Keratinocyte (primary cell): ENCODE measurements around the gene DPH2. TPM values are rescaled to one million over a fixed set of nuclear protein-coding genes. Genes with fewer than 3 reads are reported as not detected.

Experiments
- DNase-seq: peaks from one replicate; pipeline ENCODE4 v3.0.0-alpha.2; 2011; ENCODE audit warnings: low read depth, missing footprints, low spot score
- FAIRE-seq: peaks from 2 replicates; lab custom pipeline; 2011; peaks lifted over from hg19 to GRCh38; lab: Jason Lieb, UNC
- H2AFZ ChIP-seq: 2 replicates; pipeline ENCODE4 v1.6.0; 2012; ENCODE audit warnings: low read length, control low read depth, inconsistent platforms; ENCODE audit not compliant: control insufficient read depth
- H3K27ac ChIP-seq: 2 replicates; pipeline ENCODE4 v1.5.1; 2011; ENCODE audit warnings: low read length; ENCODE audit not compliant: control insufficient read depth, insufficient read depth
- H3K27me3 ChIP-seq: 3 replicates; pipeline ENCODE4 v1.6.0; 2011; ENCODE audit warnings: low read length; ENCODE audit not compliant: control insufficient read depth, insufficient read depth; ENCODE audit errors: extremely low read depth
- H3K36me3 ChIP-seq, 2 experiments: 2 replicates in 1 of 2; 3 replicates in 1 of 2; pipeline ENCODE4 v1.5.1; 2011; ENCODE audit warnings: low read length in 2 of 2, mild to moderate bottlenecking in 1 of 2; ENCODE audit not compliant: control insufficient read depth in 2 of 2, insufficient read depth in 2 of 2; ENCODE audit errors: extremely low read depth in 1 of 2
- H3K4me1 ChIP-seq: 3 replicates; pipeline ENCODE4 v1.5.1; 2011; ENCODE audit warnings: low read length; ENCODE audit not compliant: control insufficient read depth, insufficient read depth; ENCODE audit errors: extremely low read depth
- H3K4me2 ChIP-seq: 3 replicates; pipeline ENCODE4 v1.6.0; 2011; ENCODE audit warnings: low read depth, low read length; ENCODE audit not compliant: control insufficient read depth, insufficient read depth; ENCODE audit errors: extremely low read depth
- H3K4me3 ChIP-seq, 3 experiments: fragments of 200-600 bp in 1 of 3; sonication (generic) in 1 of 3; 2 replicates in 2 of 3; 3 replicates in 1 of 3; pipeline ENCODE4 v1.5.1; 2011 to 2016; ENCODE audit warnings: low read length in 3 of 3, mild to moderate bottlenecking in 3 of 3, control low read depth in 2 of 3, inconsistent platforms in 1 of 3, low read depth in 1 of 3, mixed read lengths in 1 of 3, mixed run types in 1 of 3, moderate library complexity in 1 of 3; ENCODE audit not compliant: control insufficient read depth in 2 of 3, insufficient read depth in 2 of 3; ENCODE audit errors: extremely low read depth in 1 of 3
- H3K79me2 ChIP-seq: 2 replicates; pipeline ENCODE4 v1.6.0; 2012; ENCODE audit warnings: low read length; ENCODE audit not compliant: control insufficient read depth, insufficient read depth
- H3K9ac ChIP-seq: 3 replicates; pipeline ENCODE4 v1.6.0; 2011; ENCODE audit warnings: low read length; ENCODE audit not compliant: control insufficient read depth, insufficient read depth; ENCODE audit errors: extremely low read depth
- H3K9me1 ChIP-seq: 3 replicates; pipeline ENCODE4 v1.6.0; 2011; ENCODE audit warnings: low read length; ENCODE audit not compliant: control insufficient read depth, insufficient read depth; ENCODE audit errors: extremely low read depth
- H3K9me3 ChIP-seq: 2 replicates; pipeline ENCODE4 v1.5.1; 2012; ENCODE audit warnings: low read depth, low read length; ENCODE audit not compliant: control insufficient read depth
- H4K20me1 ChIP-seq: 3 replicates; pipeline ENCODE4 v1.6.0; 2011; ENCODE audit warnings: low read length; ENCODE audit not compliant: control insufficient read depth, insufficient read depth; ENCODE audit errors: extremely low read depth
- CTCF ChIP-seq, 3 experiments: IDR thresholded peaks in 1 of 3; conservative IDR thresholded peaks in 1 of 3; optimal IDR thresholded peaks in 1 of 3; 2 replicates in 2 of 3; 3 replicates in 1 of 3; pipeline versions ENCODE3 to v1.5.1; 2011; ENCODE audit warnings: low read length in 3 of 3, mild to moderate bottlenecking in 3 of 3, moderate library complexity in 2 of 3, control low read depth in 1 of 3, inconsistent platforms in 1 of 3; ENCODE audit not compliant: insufficient read depth in 2 of 3; ENCODE audit errors: extremely low read depth in 1 of 3
- EZH2 ChIP-seq: IDR thresholded peaks from one replicate; pipeline ENCODE4 v1.6.1; 2012; ENCODE audit warnings: inconsistent platforms, mild to moderate bottlenecking, low read length, moderate library complexity
- dilution Hi-C: fragments of 300-500 bp; cut with MboI; formaldehyde crosslinking; loops from one replicate; pipeline ENCODE4 v1.7.0; 2020; ENCODE audit warnings: low sequenced_read_pairs; ENCODE audit not compliant: extremely low pct_ligation_motif_present
- polyA plus RNA-seq, 5 experiments: library from polyadenylated mRNA; depleted of rRNA in 3 of 5; stranded (reverse) in 3 of 5; stranded (forward) in 1 of 5; unstranded in 1 of 5; fragments of >200 nt; gene quantifications; 1 replicate in 1 of 5; 2 replicates in 3 of 5; 3 replicates in 1 of 5; pipeline versions ENCODE4 v1.2.1 to v1.2.3, GENCODE V29; 2011 to 2012; ENCODE audit warnings: missing spikeins in 2 of 5, low read depth in 1 of 5, low replicate concordance in 1 of 5

The DPH2 gene
- polyA plus RNA-seq, 1 donor (not counting 4 experiments of a cell fraction or from before 2014, with no cell fraction given), result 30.3 TPM

GRCh38 chr1:43957407-43958040 lies 12.3 kb upstream of the DPH2 start:
- Histone ChIP-seq H3K27ac (no peak overlapping the region), H3K36me3 (peaks cover 50 to 53% of the 10 kb centered on the region in 2 experiments), H3K4me2 (no peak overlapping the region), H3K79me2 (peaks cover 18% of the 10 kb centered on the region), H3K27me3 (no peaks in the 10 kb centered on the region), H3K4me1 (no peaks in the 10 kb centered on the region), H2AFZ (no peak overlapping the region), H3K4me3 (no peak overlapping the region), H3K9me3 (no peaks in the 10 kb centered on the region), H3K9ac (no peak overlapping the region), H3K9me1 (peaks cover 4% of the 10 kb centered on the region), H4K20me1 (no peaks in the 10 kb centered on the region)
- dilution Hi-C loops, result no loop called here
- FAIRE-seq, result no peak
- TF ChIP-seq CTCF (optimal IDR thresholded peaks at IDR 0.05 in 1 of 3, IDR thresholded peaks at IDR 0.05 in 1 of 3, conservative IDR thresholded peaks at IDR 0.05 in 1 of 3; ENCODE audit: extremely low read depth in 1 of 3, insufficient read depth in 2 of 3, low read length in 3 of 3), result no peak
- no peak for TF ChIP-seq EZH2
- no peak for DNase-seq

GRCh38 chr1:43958351-43959255 lies 11.2 kb upstream of the DPH2 start:
- Histone ChIP-seq H3K36me3 (peaks cover 51 to 53% of the 10 kb centered on the region in 2 experiments), H3K27ac (no peak overlapping the region), H3K79me2 (peaks cover 8% of the 10 kb centered on the region), H3K4me2 (no peak overlapping the region), H3K9ac (no peak overlapping the region), H4K20me1 (no peaks in the 10 kb centered on the region), H3K4me3 (no peak overlapping the region), H3K27me3 (no peaks in the 10 kb centered on the region), H3K4me1 (no peaks in the 10 kb centered on the region), H2AFZ (no peak overlapping the region), H3K9me1 (no peaks in the 10 kb centered on the region), H3K9me3 (no peaks in the 10 kb centered on the region)
- DNase-seq (no peak), FAIRE-seq (no peak)
- dilution Hi-C loops, result no loop called here
- no peak for TF ChIP-seq EZH2
- TF ChIP-seq CTCF (optimal IDR thresholded peaks at IDR 0.05 in 1 of 3, IDR thresholded peaks at IDR 0.05 in 1 of 3, conservative IDR thresholded peaks at IDR 0.05 in 1 of 3; ENCODE audit: extremely low read depth in 1 of 3, insufficient read depth in 2 of 3, low read length in 3 of 3), result no peak
